Measurements from ENCODE around the gene NR6A1. TPM values are rescaled to one million over a fixed set of nuclear protein-coding genes. Genes with fewer than 3 reads are reported as not detected.
A peak's percentile ranks its signal among the peaks of the same experiment; 100 is the strongest.

NR6A1 gene
- total and polyA plus RNA-seq, 2 of the 8 experiments (the other 6 are each of a cell fraction or from before 2014, with no cell fraction given), result 93.2 to 237 TPM

DNA sequence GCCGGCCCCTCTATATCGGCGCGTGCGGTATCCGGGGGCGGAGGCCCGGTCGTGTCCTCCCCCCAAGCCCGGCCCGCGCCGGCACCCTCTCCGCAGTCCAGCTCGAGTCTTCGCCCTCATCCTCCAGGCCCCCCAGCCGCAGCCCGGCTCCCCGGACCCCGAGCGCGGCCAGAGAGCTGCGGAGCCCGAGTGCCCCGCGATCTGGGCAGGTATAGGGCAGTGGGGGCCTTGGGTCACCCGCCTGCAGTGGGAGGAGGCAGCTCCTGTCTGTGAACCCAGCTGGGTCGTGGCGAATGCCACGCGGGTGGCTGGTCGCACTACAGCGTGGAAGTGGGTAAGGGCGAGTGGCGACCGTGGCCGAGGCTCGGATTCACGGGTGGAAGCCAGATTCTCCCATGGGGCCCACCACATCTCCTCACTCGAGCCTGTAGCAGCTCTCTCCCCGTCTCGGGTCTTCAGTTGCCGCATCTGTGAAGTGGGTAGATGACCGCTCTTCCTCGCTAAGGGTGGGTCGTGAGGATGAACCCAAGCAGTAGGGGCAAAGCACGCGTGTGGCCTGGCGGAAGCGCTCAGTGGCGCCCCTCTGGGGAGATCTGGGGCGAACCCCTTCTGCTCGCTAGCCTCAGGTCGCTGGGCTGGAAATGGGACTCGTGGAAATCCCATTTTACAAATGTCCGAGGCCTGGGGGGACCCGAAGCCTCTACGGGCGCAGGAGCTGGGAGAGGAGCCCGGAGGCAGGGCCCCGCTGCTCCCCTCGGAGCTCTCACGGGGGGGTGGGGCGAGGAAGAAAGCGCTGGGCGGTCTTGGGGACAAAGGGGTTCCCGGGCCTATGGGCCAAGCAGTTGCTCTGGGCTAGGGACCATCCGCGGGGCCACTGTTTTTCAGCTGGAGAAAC is 265.9 kb downstream of the NR6A1 start (continued):
- TF ChIP-seq HDAC2 (IDR thresholded peaks at IDR 0.05; ENCODE audit: borderline replicate concordance in 1 of 2, low read depth in 2 of 2, low read length in 2 of 2), result peak in 1 of 2 experiments; percentile 96; a peak in 2 of 4 replicates
- TF ChIP-seq SUZ12 (IDR thresholded peaks at IDR 0.05; ENCODE audit: low read length), result no peak; the same call in none of the 2 replicates
- peak; percentile 59; the same call in 1 of the 2 replicates for TF ChIP-seq BACH1 (IDR thresholded peaks at IDR 0.05; ENCODE audit: low read length)

Data from H1 (cell line).